Measurements from ENCODE around the gene CITED4.

GRCh38 chr1:40823345-40823744, 38.8 kb downstream of the CITED4 start:
- TF ChIP-seq POLR2A (IDR thresholded peaks at IDR 0.05) (no peak), CTCF (IDR thresholded peaks at IDR 0.05) (no peak), POLR2AphosphoS5 (IDR thresholded peaks at IDR 0.05) (no peak)
